SJSA1 (cell line): ENCODE results near the gene CYSTM1. TPM values are rescaled to one million over a fixed set of nuclear protein-coding genes. Genes with fewer than 3 reads are reported as not detected.

Experiments used
- DNase-seq, 2 experiments: peaks; one replicate each; pipeline ENCODE4 v3.0.0-alpha.2; 2015 to 2020; ENCODE audit warnings: low spot score in 2 of 2, low read depth in 1 of 2
- H3K27ac ChIP-seq: fragments of 250-450 bp; sonication (Bioruptor Pico); 2 replicates; pipeline ENCODE4 v1.5.1; 2020; ENCODE audit warnings: mild to moderate bottlenecking, moderate library complexity
- H3K27me3 ChIP-seq: fragments of 250-450 bp; sonication (Bioruptor Pico); replicated peaks from 2 replicates; pipeline ENCODE4 v1.5.1; 2020; ENCODE audit warnings: mild to moderate bottlenecking, moderate library complexity
- H3K36me3 ChIP-seq: fragments of 250-450 bp; sonication (Bioruptor Pico); 2 replicates; pipeline ENCODE4 v1.5.1; 2020; ENCODE audit warnings: mild to moderate bottlenecking
- H3K4me1 ChIP-seq: fragments of 250-450 bp; sonication (Bioruptor Pico); replicated peaks from 2 replicates; pipeline ENCODE4 v1.6.1; 2021; ENCODE audit warnings: mild to moderate bottlenecking
- H3K4me3 ChIP-seq: fragments of 250-450 bp; sonication (Bioruptor Pico); 2 replicates; pipeline ENCODE4 v1.5.1; 2020; ENCODE audit warnings: mild to moderate bottlenecking
- H3K9me3 ChIP-seq: fragments of 250-450 bp; sonication (Bioruptor Pico); replicated peaks from 2 replicates; pipeline ENCODE4 v1.5.1; 2020; ENCODE audit warnings: mild to moderate bottlenecking
- total RNA-seq: library from RNA; depleted of rRNA; stranded (reverse); fragments of >200 nt; shearing (Covaris generic); gene quantifications from 2 replicates; pipeline ENCODE4 v1.2.3, GENCODE V29; 2014

The CYSTM1 gene
- total RNA-seq, 1 experiment from 2014 or later = 17.5 TPM

GRCh38 chr5:140142246-140142645, 32.7 kb upstream of the CYSTM1 start:
- H3K27ac ChIP-seq = no peak overlapping the region
- H3K9me3 ChIP-seq = no peaks in the 10 kb centered on the region
- H3K4me3 ChIP-seq = no peak overlapping the region
- no peaks in the 10 kb centered on the region; the same call in 1 of the 2 replicates for H3K4me1 ChIP-seq
- H3K27me3 ChIP-seq = no peaks in the 10 kb centered on the region
- peak in 1 of 2 experiments; percentile 36 for DNase-seq
- no peaks in the 10 kb centered on the region for H3K36me3 ChIP-seq

GRCh38 chr5:140142856-140143255, 32.1 kb upstream of the CYSTM1 start:
- H3K36me3 ChIP-seq = no peaks in the 10 kb centered on the region
- no peak overlapping the region for H3K27ac ChIP-seq
- no peak overlapping the region for H3K4me3 ChIP-seq
- H3K27me3 ChIP-seq = no peaks in the 10 kb centered on the region
- H3K4me1 ChIP-seq = no peaks in the 10 kb centered on the region; the same call in 1 of the 2 replicates
- DNase-seq = peak in 1 of 2 experiments; percentile 30
- H3K9me3 ChIP-seq = no peaks in the 10 kb centered on the region

- no peak overlapping the region for H3K27ac ChIP-seq
- peak in 1 of 2 experiments; percentile 29 for DNase-seq
- no peak overlapping the region for H3K4me3 ChIP-seq
- no peaks in the 10 kb centered on the region for H3K27me3 ChIP-seq
- no peaks in the 10 kb centered on the region for H3K36me3 ChIP-seq
- H3K4me1 ChIP-seq = no peaks in the 10 kb centered on the region; the same call in 1 of the 2 replicates
- H3K9me3 ChIP-seq = no peaks in the 10 kb centered on the region
Measured at GRCh38 chr5:140143521-140144258, 31.3 kb upstream of the CYSTM1 start.

GRCh38 chr5:140145256-140145655, 29.7 kb upstream of the CYSTM1 start:
- H3K36me3 ChIP-seq = no peaks in the 10 kb centered on the region
- peak in 1 of 2 experiments; percentile 36 for DNase-seq
- H3K4me3 ChIP-seq = no peak overlapping the region
- no peaks in the 10 kb centered on the region for H3K9me3 ChIP-seq
- H3K27me3 ChIP-seq = no peaks in the 10 kb centered on the region
- no peak overlapping the region for H3K27ac ChIP-seq
- H3K4me1 ChIP-seq = no peaks in the 10 kb centered on the region; the same call in 1 of the 2 replicates

GRCh38 chr5:140145818-140146522, 29.0 kb upstream of the CYSTM1 start:
- no peaks in the 10 kb centered on the region; the same call in 1 of the 2 replicates for H3K4me1 ChIP-seq
- H3K36me3 ChIP-seq = no peaks in the 10 kb centered on the region
- no peaks in the 10 kb centered on the region for H3K9me3 ChIP-seq
- DNase-seq = peak in 1 of 2 experiments; percentile 51
- H3K4me3 ChIP-seq = no peak overlapping the region
- no peak overlapping the region for H3K27ac ChIP-seq
- no peaks in the 10 kb centered on the region for H3K27me3 ChIP-seq

GRCh38 chr5:140146523-140146842, 28.5 kb upstream of the CYSTM1 start:
- Histone ChIP-seq H3K9me3 (no peaks in the 10 kb centered on the region), H3K4me3 (no peak overlapping the region), H3K27ac (no peak overlapping the region), H3K27me3 (no peaks in the 10 kb centered on the region), H3K4me1 (no peaks in the 10 kb centered on the region; the same call in 1 of the 2 replicates), H3K36me3 (no peaks in the 10 kb centered on the region)
- no peak for DNase-seq

GRCh38 chr5:140147460-140147859, 27.5 kb upstream of the CYSTM1 start:
- H3K36me3 ChIP-seq = no peaks in the 10 kb centered on the region
- no peaks in the 10 kb centered on the region; the same call in 1 of the 2 replicates for H3K4me1 ChIP-seq
- no peaks in the 10 kb centered on the region for H3K27me3 ChIP-seq
- DNase-seq = peak in 1 of 2 experiments; percentile 38
- H3K4me3 ChIP-seq = no peak overlapping the region
- H3K27ac ChIP-seq = no peak overlapping the region
- no peaks in the 10 kb centered on the region for H3K9me3 ChIP-seq

- Histone ChIP-seq H3K4me1 (no peaks in the 10 kb centered on the region; the same call in 1 of the 2 replicates), H3K27me3 (no peaks in the 10 kb centered on the region), H3K9me3 (no peaks in the 10 kb centered on the region), H3K36me3 (no peaks in the 10 kb centered on the region), H3K27ac (no peak overlapping the region), H3K4me3 (no peak overlapping the region)
- DNase-seq = no peak
Measured at GRCh38 chr5:140148508-140148907, 26.5 kb upstream of the CYSTM1 start.

- no peaks in the 10 kb centered on the region for H3K27me3 ChIP-seq
- H3K9me3 ChIP-seq = no peaks in the 10 kb centered on the region
- H3K27ac ChIP-seq = no peak overlapping the region
- no peaks in the 10 kb centered on the region; the same call in 1 of the 2 replicates for H3K4me1 ChIP-seq
- no peak overlapping the region for H3K4me3 ChIP-seq
- no peaks in the 10 kb centered on the region for H3K36me3 ChIP-seq
- DNase-seq = no peak
Measured at GRCh38 chr5:140150201-140150600, 24.8 kb upstream of the CYSTM1 start.

- DNase-seq = no peak
- Histone ChIP-seq H3K27me3 (no peaks in the 10 kb centered on the region), H3K9me3 (no peaks in the 10 kb centered on the region), H3K27ac (no peak overlapping the region), H3K36me3 (no peaks in the 10 kb centered on the region), H3K4me3 (no peak overlapping the region), H3K4me1 (no peaks in the 10 kb centered on the region)
Measured at GRCh38 chr5:140151144-140152021, 23.6 kb upstream of the CYSTM1 start.

GRCh38 chr5:140152022-140152999, 22.7 kb upstream of the CYSTM1 start:
- DNase-seq = no peak
- 0 out of 2 replicates have a peak, but pooled peaks cover 3% of the 10 kb centered on the region for H3K4me1 ChIP-seq
- H3K36me3 ChIP-seq = no peaks in the 10 kb centered on the region
- H3K9me3 ChIP-seq = no peaks in the 10 kb centered on the region
- no peak overlapping the region for H3K4me3 ChIP-seq
- H3K27ac ChIP-seq = no peak overlapping the region
- H3K27me3 ChIP-seq = no peaks in the 10 kb centered on the region

- Histone ChIP-seq H3K4me3 (no peak overlapping the region), H3K9me3 (no peaks in the 10 kb centered on the region), H3K36me3 (no peaks in the 10 kb centered on the region), H3K27ac (no peak overlapping the region), H3K4me1 (0 out of 2 replicates have a peak, but pooled peaks cover 6% of the 10 kb centered on the region), H3K27me3 (no peaks in the 10 kb centered on the region)
- no peak for DNase-seq
Measured at GRCh38 chr5:140153255-140153654, 21.7 kb upstream of the CYSTM1 start.
